Activated CD8-positive, alpha-beta T cell treated with anti-CD3 and anti-CD28 coated beads for 36 hours (primary cell): ENCODE data around the gene ZNF77. TPM values are rescaled to one million over a fixed set of nuclear protein-coding genes. Genes with fewer than 3 reads are reported as not detected.
"Not testable (repeated sequence)": the region's sequence is repeated elsewhere in the genome, so short reads cannot be mapped to it uniquely, and the experiment has no call there.

ENCODE experiments used
- ATAC-seq: fragments of 200-7000 bp; cut with Tn5 transposase; one replicate; pipeline ENCODE4 v1.10.0; 2021; ENCODE audit warnings: mild to moderate bottlenecking, moderate library complexity
- CTCF ChIA-PET: fragments of 350-600 bp; sonication (Branson Sonifier 250); formaldehyde crosslinking; loops from one replicate; lab custom pipeline; 2021; ENCODE audit warnings: antibody characterized with exemption; lab: Charles Lee
- POLR2A ChIA-PET: fragments of 350-600 bp; sonication (Branson Sonifier 250); formaldehyde crosslinking; loops from one replicate; lab custom pipeline; 2021; ENCODE audit warnings: antibody characterized with exemption; lab: Charles Lee
- DNase-seq: peaks from one replicate; pipeline ENCODE4 v3.0.0-alpha.2; 2020
- H3K27ac Mint-ChIP-seq: one replicate; pipeline ENCODE4 v1.8.0; 2021; ENCODE audit warnings: mild to moderate bottlenecking, mixed read lengths
- H3K27me3 Mint-ChIP-seq: one replicate; pipeline ENCODE4 v1.8.0; 2021; ENCODE audit warnings: mixed read lengths
- H3K36me3 Mint-ChIP-seq: one replicate; pipeline ENCODE4 v1.8.0; 2021; ENCODE audit warnings: low read depth, mixed read lengths
- H3K4me1 Mint-ChIP-seq: one replicate; pipeline ENCODE4 v1.8.0; 2021; ENCODE audit warnings: low read depth, mixed read lengths
- H3K4me3 Mint-ChIP-seq: one replicate; pipeline ENCODE4 v1.8.0; 2021; ENCODE audit warnings: mild to moderate bottlenecking, moderate library complexity, mixed read lengths
- H3K9me3 Mint-ChIP-seq: one replicate; pipeline ENCODE4 v1.8.0; 2021; ENCODE audit warnings: mixed read lengths
- intact Hi-C: fragments of 100-400 bp; cut with micrococcal nuclease; formaldehyde crosslinking; loops from one replicate; pipeline ENCODE4 v1.10.0; 2022
- total RNA-seq, 2 experiments: library from RNA; stranded (reverse); gene quantifications; one replicate each; pipeline ENCODE4 v1.2.3, GENCODE V29; 2021
- TF ChIP-seq, protein P1 (sequence below): fragments of 200-600 bp; IDR thresholded peaks from one replicate; pipeline ENCODE4 v1.8.0; 2022; ENCODE audit warnings: antibody characterized with exemption, mild to moderate bottlenecking

The ZNF77 gene
- total RNA-seq, 2 experiments from 2014 or later: 2.6 to 2.8 TPM

DNA sequence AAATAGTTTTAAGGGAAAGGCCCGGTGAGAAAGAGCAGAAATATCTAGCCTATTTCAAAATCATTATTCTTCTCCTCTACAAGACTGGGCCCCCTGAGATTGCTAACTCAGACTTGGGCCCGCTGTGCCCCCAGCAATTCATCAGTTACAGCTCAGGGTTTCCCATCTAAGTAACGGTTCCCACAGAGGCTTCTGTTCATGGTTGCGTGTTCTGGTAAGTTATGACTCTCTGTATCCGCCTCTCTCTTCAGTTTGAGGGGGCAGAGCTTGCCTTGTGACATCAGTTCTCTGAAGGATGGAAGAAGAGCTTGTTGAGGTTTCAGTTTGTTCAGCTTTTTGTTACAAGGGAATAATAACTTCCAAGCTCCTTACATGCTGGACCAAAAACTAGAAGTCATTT lies 32.5 kb downstream of the ZNF77 start:
- peak; percentile 75 for ATAC-seq
- intact Hi-C loops: no loop called here
- Mint-ChIP-seq H3K36me3 (peaks cover 41% of the 10 kb centered on the region), H3K4me1 (peaks cover 30% of the 10 kb centered on the region), H3K9me3 (peaks cover 8% of the 10 kb centered on the region), H3K4me3 (no peak overlapping the region), H3K27me3 (no peaks in the 10 kb centered on the region), H3K27ac (peak overlapping the region; percentile 74)
- TF ChIP-seq, protein P1, sequence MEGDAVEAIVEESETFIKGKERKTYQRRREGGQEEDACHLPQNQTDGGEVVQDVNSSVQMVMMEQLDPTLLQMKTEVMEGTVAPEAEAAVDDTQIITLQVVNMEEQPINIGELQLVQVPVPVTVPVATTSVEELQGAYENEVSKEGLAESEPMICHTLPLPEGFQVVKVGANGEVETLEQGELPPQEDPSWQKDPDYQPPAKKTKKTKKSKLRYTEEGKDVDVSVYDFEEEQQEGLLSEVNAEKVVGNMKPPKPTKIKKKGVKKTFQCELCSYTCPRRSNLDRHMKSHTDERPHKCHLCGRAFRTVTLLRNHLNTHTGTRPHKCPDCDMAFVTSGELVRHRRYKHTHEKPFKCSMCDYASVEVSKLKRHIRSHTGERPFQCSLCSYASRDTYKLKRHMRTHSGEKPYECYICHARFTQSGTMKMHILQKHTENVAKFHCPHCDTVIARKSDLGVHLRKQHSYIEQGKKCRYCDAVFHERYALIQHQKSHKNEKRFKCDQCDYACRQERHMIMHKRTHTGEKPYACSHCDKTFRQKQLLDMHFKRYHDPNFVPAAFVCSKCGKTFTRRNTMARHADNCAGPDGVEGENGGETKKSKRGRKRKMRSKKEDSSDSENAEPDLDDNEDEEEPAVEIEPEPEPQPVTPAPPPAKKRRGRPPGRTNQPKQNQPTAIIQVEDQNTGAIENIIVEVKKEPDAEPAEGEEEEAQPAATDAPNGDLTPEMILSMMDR: no peak
- ChIA-PET CTCF (interaction anchor here (1.2 to 1.7 kb wide), 6 partner anchors 10 to 196 kb away, joined by 3 to 5 read pairs (median 4); partner anchors contain the start of gene ZNF554), POLR2A (interaction anchor here (1.4 to 1.5 kb wide), 2 partner anchors 12 to 24 kb away, joined by 3 to 5 read pairs; no protein-coding TSS in a partner anchor)
- peak; percentile 29 for DNase-seq

DNA sequence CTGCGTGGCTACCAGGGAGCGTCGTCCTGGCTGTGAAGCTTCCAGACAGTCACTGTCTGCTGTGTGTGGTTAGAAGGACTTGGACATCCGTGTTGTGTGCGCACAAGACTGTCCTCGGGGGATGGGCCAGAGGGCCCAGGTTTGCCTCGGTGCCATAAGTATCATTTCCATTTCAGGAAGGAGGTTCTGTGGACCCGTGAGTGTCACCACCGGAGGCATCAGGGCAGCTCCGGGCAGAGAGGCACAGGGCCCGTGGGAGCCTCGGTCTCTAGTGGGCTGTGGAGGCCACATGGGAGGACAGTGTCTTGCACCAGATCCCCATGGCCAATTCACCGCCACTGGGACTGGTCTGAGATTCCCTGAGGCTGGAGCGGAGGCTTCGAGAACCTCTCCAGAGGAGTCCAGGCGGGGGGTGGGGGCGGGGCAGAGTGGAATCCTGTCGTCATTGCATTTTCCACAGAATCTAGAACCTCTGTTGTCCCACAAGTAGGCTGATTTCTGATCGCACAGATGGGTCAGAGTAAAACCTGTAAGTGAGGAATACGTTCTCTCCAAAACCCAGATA lies 38.1 kb downstream of the ZNF77 start:
- CTCF ChIA-PET: no interaction called here
- no peaks in the 10 kb centered on the region for H3K27me3 Mint-ChIP-seq
- H3K9me3 Mint-ChIP-seq: no peaks in the 10 kb centered on the region
- ATAC-seq (no peak), DNase-seq (no peak)
- TF ChIP-seq, protein P1: no peak
- H3K36me3 Mint-ChIP-seq: peaks cover 10% of the 10 kb centered on the region
- intact Hi-C loops: no loop called here
- H3K4me1 Mint-ChIP-seq: peaks cover 36% of the 10 kb centered on the region
- no peak overlapping the region for H3K27ac Mint-ChIP-seq
- POLR2A ChIA-PET: interaction anchor here (0.6 to 1.4 kb wide), 2 partner anchors 11 kb away, joined by 3 read pairs; no protein-coding TSS in a partner anchor
- H3K4me3 Mint-ChIP-seq: no peak overlapping the region

DNA sequence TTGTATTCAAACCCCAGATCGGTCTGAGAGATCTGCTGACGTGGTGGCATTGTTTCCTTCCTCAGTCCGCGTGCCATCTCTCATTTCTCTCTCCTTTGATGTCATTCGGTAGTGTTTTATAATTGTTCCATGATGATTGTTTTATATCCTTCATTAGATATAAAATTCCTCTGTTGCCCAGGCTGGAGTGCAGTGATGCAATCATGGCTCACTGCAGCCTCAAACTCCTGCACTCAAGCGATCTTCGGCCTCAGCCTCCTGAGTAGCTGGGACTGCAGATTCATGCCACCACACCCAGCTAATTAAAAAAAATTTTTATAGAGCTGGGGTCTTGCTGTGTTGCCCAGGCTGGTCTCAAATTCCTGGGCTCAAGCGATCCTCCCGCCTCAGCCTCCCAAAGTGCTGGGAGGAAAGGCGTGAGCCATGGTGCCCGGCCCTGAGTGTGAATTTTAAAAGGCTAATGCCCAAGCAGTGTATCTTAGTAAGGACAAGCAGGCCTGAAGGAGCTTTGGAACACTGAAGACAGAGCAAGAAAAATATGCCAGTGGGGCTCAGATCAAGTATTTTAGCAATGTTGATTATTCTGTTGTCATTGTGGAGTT lies 38.8 kb downstream of the ZNF77 start:
- ATAC-seq: no peak
- ChIA-PET CTCF (interaction anchor here (1.2 kb wide), 1 partner anchor 45 kb away, joined by 3 read pairs; no protein-coding TSS in a partner anchor), POLR2A (interaction anchor here (0.6 to 1.4 kb wide), 2 partner anchors 11 kb away, joined by 3 read pairs; no protein-coding TSS in a partner anchor)
- Mint-ChIP-seq H3K4me1 (peaks cover 35% of the 10 kb centered on the region), H3K27me3 (no peaks in the 10 kb centered on the region), H3K9me3 (no peaks in the 10 kb centered on the region), H3K27ac (no peak overlapping the region), H3K4me3 (no peak overlapping the region), H3K36me3 (peaks cover 6% of the 10 kb centered on the region)
- intact Hi-C loops: no loop called here
- TF ChIP-seq, protein P1: no peak
- no peak for DNase-seq

DNA sequence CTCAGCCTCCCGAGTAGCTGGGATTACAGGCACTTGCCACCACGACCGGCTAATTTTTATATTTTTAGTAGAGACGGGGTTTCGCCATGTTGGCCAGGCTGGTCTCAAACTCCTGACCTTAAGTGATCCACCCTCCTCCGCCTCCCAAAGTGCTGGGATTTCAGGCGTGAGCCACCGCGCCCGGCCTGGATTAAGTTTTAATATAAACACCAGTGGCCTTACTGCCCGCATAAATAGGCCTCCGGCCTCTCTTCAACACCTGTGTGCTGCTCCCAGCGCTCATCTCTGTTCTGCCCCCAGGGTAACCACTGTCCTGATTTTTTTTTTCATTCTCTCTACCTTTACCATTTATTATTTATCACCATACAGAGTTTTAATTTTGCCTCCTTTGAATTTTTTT lies 41.4 kb downstream of the ZNF77 start:
- H3K36me3 Mint-ChIP-seq, DNase-seq, POLR2A ChIA-PET, ATAC-seq, H3K27ac Mint-ChIP-seq, H3K4me3 Mint-ChIP-seq, H3K27me3 Mint-ChIP-seq, H3K9me3 Mint-ChIP-seq, intact Hi-C loops: not testable (repeated sequence)
- CTCF ChIA-PET: interaction anchor here (1.0 to 1.1 kb wide), 2 partner anchors 16 to 49 kb away, joined by 3 to 4 read pairs; no protein-coding TSS in a partner anchor
- H3K4me1 Mint-ChIP-seq: peaks cover 32% of the 10 kb centered on the region

DNA sequence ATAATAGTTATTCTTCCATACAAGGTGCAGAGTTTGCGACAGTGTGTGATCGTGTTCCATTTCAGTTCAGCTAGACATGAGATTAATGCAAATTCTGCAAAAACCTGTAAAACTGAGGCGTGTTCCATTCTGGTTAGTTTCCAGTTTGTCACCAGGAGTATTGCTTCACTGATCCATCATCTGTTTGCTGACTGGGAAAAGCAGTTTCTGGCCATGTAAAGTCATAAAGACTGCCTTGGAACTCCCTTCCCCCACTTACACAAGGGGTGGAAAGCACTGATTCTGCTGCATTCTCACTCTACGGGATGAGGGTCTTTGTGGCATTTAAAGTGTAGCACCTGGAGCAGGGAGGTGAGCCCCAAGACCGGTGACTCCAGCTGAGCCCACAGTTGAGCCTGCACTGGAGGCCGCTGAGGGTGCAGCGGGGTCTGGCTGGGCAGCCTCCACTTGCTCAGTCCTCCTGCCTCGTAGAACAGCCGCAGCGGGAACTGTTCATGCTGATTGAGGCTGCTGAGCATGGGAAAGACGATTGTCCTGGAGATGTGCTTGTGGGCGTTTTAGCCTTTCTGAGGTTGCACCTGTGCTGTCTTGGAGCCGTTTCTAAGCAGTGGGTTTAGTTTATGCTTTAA lies 42.1 kb downstream of the ZNF77 start:
- Mint-ChIP-seq H3K9me3 (peaks cover 2% of the 10 kb centered on the region), H3K4me1 (peaks cover 32% of the 10 kb centered on the region), H3K27ac (no peak overlapping the region), H3K36me3 (peaks cover 4% of the 10 kb centered on the region), H3K27me3 (no peaks in the 10 kb centered on the region), H3K4me3 (peak overlapping the region; percentile 96)
- CTCF ChIA-PET: no interaction called here
- POLR2A ChIA-PET: interaction anchor here (0.6 to 0.7 kb wide), 2 partner anchors 18 to 437 kb away, joined by 3 read pairs; no protein-coding TSS in a partner anchor
- ATAC-seq (no peak), DNase-seq (no peak)
- TF ChIP-seq, protein P1: no peak
- intact Hi-C loops: no loop called here
